Activated CD4-positive, alpha-beta T cell treated with anti-CD3 and anti-CD28 coated beads, Interleukin-2, amount 50 U/mL, for 1 hour (primary cell): Measurements from ENCODE around the gene PNMA8B.

Experiments
- DNase-seq: peaks from one replicate; pipeline ENCODE4 v3.0.0-alpha.2; 2020

Gene PNMA8B

DNA sequence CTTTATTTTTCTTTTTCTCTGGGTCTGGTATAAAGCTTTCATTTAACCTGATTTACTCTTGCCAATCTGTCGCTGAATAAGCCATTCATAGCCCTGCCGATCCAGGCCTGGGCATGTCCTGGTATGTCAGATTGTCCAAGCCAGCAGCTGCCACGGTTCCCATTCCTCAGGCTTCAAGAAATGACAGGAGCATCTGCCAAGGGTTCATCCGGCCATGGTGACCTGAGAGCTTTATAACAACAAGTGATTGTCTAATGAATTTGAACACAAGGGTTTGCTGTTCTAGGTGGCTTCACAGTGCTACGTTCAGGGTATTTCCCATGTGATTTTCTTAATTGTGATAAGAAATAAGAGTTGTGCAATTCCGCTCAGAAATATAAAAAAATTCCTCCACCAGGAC is 44.3 kb downstream of the PNMA8B start:
- no peak for DNase-seq

- no peak for DNase-seq
Observed at GRCh38 chr19:46450737-46451136, 44.9 kb downstream of the PNMA8B start.

DNA sequence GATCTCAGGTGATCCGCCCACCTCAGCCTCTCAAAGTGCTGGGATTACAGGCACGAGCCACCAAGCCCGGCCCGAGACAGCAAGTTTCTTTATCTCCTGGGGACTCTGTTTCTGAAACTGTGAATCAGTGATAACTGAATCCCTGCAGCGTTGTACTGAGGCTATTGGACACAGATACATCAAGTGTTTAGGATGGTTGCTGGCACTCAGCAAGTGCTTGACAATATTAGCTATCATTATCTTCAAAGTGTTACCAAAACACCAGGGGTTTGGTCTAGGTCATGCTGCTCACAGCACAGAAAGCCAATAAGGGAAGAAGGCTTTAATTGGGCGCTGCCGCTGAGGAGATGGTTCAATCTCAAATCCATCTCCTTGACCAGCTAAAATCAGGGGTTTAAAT is 46.4 kb downstream of the PNMA8B start:
- no peak for DNase-seq

DNA sequence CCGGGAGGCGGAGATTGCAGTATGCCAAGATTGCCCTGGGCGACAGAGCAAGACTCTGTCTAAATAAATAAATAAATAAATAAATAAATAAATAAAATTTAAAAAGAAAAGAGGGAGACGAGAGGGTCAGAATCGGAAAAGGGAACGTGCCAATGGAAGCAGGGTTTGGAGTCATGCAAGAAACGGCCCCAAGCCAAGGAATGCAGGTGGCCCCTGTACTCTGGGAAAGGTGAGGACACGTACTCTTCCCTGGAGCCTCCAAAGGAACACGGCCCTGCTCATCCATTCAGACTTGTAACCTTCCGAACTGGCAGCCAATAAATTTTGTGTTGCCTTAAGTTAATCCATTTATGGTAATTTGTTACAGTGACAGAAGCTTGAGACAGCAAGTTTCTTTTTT is 47.1 kb downstream of the PNMA8B start:
- no peak for DNase-seq

DNA sequence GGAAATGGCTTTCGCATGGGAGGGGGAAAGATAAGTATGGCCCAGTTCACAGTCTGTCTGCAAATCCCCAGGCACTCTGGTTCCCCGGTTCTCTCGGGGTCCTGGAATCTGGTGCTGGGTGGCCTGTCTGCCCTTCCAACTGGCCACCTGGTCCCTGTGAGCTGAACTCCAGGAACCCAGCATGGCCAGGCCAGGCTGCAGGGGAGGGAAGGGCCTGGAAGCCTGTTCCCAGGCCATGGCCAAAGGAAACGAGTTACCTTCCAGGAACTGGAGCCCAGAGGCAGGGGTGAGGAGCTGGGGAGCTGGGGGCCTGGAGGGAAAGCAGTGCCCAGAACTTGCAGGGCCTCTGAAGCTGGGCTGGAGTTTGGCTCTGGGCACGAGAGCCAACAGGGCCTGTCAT is 47.8 kb downstream of the PNMA8B start:
- DNase-seq = no peak

DNA sequence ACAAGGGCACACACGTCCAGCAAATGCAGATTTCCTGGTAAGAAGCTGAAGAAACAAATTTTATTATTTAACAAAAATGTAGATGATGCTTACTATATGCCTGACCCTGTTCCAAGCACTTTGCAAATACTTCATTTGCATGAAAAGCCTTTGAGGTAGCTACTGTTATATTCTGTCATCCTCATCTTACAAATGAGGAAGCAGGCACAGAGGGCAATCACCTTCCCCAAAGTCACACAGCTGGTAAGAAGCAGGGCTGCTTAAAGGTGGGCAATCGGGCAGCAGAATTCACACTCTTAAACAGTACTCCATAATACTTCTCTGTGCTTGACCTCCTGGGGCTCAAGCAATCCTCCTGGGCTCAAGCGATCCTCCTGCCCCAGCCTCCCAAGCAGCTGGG is 48.7 kb downstream of the PNMA8B start:
- no peak for DNase-seq

DNA sequence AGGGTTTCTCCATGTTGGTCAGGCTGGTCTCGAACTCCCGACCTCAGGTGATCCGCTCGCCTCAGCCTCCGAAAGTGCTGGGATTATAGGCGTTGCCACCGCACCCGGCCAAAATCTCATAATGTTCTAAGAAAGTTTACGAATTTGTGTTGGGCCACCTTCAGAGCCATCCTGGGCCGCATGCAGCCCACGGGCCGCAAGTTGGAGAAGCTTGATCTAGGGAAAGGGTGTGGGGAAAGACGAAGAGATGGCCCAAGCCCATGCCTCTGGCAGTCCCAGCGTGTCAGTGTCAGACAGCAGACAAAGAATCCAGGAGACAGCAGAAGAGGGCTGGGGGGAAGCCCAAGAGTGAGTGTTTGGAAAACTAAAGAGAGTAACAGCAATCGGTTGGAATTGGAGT is 49.6 kb downstream of the PNMA8B start:
- no peak for DNase-seq

DNA sequence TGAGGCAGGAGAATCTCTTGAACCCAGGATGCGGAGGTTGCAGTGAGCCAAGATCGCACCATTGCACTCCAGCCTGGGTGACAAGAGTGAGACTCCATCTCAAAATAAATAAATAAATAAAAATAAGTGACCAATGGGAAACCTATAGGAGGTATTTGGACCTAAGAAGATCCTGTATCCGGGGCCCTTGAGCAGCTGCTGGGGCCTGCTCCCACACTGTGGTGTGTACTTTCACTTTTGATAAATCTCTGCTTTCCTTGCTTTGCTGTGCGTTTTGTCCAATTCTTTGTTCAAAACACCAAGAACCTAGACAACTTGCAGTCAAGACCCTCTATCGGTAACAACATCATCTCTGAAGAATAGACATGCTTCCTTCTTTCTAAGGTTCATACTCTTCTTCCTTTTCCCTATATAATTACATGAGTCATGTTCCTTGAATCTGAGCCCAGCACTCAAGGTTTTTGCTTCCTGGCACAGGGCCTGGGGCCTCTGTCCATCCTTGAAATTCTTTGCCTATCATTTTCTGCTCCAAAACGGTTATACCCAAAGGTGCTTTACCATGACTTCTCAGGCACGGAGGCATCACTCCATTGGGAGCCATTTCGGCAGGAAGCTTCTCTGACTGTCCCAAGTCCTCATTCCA is 52.7 kb downstream of the PNMA8B start:
- DNase-seq = no peak

GRCh38 chr19:46441866-46442265 is 53.8 kb downstream of the PNMA8B start:
- no peak for DNase-seq
